ENCODE results near the gene MS4A10.
"Not testable (repeated sequence)": the region's sequence is repeated elsewhere in the genome, so short reads cannot be mapped to it uniquely, and the experiment has no call there.

MS4A10 gene

DNA sequence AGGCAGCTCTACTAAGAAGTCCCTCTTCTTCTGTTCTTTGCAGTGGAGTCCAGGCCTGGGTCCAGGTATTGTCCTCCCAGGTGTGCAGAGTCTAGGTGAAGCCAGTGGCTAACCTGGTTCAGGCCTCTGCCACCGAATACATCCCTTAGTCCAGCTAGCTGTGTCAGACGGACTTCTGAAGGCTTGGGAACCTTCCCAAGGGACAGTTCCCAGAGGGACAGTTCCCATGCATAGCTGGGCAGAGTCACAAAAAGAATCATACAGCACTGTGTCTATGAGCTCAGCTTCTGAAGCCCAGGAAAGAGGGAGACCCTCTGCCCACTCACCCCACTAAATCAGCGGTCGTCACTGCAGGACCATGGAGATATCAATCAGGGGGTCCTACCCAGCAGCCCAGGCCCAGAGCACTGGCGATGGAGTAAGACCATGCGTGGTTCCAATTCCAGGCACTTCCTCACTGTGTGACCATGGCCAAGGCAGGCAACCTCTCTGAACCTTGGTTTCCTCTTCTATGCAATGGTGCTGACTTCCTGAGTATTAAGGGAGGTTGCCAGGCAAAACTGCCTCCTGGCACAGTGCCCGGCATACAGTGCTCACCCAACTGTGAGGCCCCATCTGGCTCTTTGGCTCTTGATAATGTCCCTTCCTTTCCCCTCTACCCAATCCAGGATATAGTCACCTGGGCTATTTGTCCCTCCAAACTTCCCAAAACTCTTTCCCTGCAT lies 3.4 kb downstream of the MS4A10 start:
- DNase-seq = no peak

DNA sequence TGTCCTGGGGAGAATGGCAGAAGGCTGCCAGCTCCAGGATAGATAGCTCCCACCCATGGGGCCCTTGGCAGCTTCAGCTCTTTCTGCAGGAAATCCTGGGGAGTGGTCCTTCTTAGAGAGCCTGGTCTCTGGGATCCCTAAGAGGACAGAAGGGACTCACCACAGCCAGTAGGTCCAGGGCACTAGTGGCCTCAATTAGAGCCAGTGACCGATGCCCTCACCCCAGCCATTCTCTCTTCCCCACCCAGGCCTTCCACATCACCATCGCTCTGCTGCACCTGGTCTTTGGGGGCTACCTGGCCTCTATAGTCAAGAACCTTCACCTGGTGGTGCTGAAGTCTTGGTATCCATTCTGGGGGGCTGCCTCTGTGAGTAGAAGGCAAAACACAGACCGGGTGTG lies 5.6 kb downstream of the MS4A10 start:
- no peak for DNase-seq

DNA sequence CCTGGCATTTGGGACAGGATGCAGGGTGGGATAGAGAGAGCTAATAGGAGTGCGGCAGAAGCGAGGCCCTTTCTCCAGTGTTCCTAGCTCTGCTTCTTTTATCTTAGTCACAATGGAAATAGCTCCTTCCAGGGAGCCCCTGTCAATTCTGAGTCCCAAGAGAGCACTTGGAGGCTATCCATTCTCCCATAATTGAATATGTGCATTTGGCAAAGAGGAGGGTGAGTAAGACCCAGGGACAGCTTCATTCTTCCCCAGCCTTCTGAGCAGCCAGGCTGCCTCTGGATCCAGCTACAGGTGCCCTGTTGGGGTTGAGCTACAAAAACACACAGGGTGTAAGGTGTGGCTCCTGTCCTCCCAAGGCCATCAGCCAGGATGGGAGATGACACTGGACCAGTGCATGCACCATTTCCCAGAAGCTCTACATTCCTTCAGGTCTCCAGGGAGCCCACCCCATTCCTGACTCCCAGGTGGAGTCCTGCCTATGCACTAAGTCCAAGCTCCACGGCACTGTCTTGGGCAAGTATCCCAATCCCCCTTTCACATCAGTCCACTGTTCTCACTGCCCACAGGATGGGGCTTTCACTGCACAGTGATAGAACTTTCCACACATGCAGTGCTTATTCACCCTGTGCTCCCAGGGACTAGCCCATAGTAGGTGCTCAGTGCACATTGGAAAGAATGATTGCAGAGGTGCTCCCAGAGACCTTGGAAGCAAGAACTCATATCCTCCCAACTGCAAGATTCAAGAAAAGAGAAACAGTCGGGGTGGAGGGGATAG lies 6.2 kb downstream of the MS4A10 start:
- DNase-seq = no peak

DNA sequence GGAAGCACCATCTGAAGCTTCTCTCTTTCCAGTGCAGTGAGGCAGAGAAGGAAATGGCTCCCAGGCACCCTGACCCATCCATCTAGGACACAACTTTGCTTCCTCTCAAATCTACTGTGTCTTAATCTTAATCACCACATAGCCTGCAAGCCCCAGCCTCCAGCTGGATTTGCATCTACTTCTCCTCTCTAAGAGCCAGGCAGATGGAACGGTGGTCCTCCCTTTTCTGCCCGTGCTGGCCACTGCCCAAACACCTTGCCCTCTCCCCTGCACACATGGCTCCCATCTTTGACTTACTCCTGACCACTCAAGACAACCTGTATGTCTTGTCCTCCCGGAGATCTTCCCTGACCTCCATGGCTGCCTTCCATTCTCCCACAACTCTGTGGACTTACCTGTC lies 7.4 kb downstream of the MS4A10 start:
- DNase-seq = no peak

DNA sequence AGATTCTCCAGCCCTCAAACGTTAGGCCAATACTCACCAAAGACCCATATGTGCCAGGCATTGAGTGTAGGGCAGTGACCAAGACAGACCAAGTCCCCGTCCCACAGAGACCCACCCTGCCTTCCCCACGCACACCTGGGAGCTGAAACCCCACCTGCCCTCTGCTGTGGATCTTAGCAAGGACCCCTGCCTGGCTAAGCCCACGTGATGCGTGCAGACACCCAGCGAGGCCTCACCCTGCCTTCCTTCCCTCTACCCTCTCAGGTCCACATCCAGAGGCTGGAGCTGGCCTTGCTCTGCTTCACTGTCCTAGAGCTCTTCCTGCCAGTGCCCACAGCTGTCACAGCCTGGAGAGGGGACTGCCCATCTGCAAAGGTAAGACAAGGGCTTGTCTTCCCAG lies 10.2 kb downstream of the MS4A10 start:
- DNase-seq = no peak

DNA sequence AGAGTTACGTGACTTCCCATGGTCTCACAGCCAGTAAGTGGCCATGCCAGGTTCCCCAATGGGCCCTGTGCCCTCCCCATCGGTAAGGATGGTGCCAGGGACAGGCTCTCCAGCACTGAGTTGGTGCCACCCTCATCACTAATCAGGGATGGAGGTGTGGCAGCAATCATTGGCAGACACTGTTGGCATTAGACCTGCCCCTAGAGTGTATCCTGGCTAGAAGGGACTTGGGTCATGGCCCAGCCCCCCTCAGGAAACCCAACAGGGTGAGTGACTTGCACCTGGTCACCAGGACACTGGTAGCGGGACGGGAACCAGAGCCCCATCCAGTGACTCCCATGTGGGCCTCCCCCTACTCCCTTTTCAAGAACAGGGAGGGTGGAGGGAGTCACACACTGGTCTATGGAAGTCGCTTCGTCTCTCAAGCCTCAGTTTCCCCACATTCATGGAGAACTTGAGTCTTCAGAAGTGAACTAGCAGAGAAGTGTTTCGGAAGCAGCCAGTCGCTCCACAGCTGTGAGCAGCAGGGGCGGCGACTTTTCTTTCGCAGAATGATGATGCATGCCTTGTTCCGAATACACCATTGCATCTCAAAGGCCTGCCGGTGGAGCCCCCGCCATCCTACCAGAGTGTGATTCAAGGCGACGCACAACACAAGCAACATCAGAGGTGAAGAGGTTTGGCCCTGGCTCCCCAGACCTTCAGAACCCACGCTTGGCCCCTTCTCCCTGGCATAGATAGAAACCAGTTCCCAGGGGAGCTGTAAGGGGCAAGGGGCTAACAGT lies 12.9 kb downstream of the MS4A10 start:
- DNase-seq = no peak

DNA sequence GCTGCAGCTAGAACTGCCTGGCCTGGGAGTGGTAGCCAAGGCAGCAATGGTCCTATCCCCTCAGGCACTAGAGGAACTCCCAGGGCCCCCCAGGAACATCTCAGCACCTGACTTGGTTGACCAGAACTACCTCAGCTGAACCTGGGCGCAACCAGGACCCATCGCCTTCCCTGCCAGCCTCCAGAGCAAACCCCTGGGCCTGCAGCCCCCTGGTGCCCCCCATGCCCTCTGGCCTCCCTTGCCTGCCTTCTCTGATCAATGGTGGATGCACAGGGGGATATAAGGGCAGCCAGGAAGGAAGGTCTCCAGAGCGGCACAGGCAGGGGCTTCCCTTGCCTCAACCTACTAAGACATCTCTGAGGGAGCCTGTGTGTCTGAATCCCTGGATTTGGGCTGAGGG lies 13.5 kb downstream of the MS4A10 start:
- no peak for DNase-seq

DNA sequence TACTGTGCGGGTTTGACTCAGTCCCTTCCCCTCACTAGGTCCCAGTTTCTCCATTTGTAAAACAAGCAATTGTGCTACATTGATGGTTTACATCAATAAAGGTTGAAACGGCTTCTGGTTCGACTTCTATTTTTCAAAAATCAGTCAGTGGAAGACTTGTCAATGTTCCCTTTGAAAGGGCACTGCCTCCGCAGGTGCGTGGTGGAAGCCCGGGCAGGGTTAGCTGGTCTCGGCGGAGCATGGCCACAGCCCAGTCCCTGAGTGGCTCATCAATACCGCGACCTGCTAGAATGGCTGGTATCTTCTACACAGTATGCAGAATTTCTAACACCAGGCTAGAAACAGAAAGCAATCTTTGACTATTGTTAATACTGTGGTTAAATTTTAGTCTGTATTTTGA lies 16.1 kb downstream of the MS4A10 start:
- no peak for DNase-seq

DNA sequence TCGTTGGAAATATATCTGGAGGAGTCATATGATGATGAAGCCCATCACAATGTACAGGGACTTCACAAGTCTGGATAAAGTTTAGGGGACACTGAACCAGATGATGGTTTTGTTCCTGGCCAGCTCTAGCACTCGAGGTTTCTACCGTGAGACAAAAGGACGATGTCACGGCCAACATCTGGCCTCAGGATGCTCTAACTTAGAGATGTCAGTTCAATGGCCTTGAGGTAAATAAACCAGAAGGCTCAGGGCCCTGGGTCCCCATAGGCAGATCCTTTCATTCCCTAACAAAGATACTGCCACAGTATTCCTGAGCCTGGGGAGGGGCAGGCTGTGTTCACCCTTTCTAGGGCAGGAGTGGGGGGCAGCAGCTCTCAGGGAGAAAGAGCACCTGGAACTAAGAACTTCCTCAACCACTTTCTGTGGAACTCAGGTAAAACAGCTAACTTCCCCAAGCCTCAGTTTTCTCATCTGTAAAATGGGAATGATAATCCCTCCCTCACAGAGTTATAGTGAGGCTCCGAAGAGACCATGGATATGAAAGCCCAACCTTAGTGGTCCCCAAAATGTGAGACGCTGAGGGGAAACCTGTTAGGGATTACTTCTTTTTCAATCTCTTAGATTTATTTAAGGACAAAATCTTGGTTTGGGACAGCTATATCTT lies 18.3 kb downstream of the MS4A10 start:
- no peak for DNase-seq

DNA sequence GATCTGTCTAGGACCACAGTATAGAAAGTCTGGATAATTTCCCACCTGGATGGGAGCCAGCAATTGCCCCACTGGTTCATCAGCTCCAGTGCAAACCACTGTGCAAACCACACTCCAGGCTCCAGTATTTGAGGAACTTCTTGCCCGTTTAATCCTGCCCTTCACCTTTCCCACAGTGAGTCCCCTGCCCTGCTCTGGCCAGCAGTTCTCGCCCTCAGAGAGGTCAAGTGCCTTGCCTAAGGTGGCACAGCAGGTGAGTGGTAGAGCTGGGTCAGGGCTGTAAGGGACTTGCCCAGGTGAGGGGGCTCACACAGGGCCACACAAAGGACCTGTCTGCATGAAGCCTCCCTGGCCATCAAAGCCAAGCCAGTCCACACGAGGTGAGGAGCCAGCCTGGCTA lies 24.1 kb downstream of the MS4A10 start:
- no peak for DNase-seq

DNA sequence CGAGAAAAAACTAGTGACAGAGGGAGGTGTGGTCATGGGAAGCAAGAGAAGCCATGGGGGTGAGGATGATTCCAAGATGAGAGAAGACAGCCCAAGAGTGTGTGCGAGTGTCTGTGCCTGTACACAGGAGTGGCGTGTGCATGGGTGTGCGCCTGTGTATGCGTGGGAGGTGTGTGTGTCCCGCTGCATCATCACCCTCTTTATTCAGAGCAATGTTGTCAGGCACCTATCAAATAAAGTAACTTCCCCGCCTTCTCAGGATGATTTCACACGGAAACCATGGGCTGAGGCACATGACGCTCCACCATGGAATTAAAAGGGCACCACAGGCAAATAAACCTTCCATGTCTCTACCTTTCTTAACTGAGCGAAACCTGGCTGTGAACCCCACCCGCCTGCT lies 24.6 kb downstream of the MS4A10 start:
- DNase-seq = no peak

DNA sequence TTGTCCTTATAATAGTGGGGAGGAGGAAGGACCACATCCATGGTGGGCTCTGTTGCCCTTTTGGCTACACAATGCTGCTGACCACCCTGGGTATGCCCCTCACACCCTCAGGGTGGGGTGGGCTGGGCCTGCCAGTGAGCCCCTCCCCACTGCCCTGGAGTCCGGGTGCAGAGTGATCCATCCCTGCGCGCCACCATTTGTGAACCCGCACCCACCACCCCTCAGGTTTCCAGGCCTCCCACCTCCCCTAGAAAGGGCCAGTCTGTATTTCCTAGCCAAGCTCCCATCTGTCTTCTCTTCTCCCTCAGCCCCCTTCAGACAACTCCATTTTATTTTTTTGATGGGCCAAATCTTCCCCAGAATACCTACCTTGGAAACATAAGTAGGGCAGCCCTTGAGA lies 25.0 kb downstream of the MS4A10 start:
- DNase-seq = no peak

DNA sequence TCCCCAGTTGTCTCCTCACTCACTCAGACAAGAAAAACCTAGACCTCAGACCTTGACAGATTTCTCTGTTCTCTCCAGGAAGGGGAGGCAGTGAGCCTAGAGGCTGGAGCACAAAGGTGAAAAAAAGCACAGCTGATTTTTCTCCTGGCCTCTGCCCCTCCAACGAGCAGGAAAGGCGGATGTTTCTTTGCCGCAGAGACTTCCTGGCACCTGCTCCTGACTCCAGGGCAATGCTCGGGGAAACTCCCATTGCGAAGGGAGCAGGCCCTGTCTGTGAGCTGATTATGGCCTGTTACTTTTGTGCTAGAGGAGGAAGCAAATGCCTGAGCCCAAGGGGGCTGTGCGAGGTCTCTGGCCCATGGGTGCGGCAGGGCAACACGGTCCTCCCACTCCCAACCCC lies 25.4 kb downstream of the MS4A10 start:
- DNase-seq = no peak

DNA sequence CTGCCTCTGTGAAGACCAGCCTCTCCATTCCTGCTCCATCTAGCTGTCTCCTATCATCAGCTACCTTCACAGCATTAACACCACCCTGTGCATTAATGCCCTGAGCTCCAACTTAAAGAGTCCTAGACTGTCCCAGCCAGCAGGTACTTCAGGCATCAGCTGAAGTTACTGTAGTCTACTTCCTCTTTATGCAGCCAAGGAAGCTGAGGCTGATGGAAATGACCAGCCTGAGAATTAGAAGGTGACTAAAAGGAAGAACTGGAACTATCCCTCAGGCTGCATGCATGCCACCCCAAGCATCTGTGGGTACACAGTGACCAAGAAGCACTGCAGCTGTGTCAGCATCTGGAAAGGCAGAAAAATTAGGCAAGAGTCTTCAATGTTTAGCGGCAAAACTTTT lies 28.2 kb downstream of the MS4A10 start:
- no peak for DNase-seq

DNA sequence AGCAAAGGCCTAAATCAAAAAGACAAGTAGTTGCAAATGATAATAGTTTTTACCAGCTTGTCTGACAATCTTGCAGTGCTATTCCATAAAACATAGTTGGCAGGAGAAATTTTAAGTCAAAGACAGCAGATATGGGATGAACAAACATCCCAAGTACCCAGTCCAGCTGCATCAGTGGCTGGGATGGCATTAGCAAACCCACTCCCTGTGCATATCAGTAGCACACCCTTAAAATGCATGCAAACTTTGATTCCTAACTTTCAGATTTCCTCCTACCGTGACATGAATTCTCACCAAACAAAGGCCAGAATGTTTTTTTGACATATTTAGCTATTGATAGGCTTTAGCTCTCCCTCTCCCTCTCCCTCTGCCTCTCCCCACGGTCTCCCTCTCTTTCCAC lies 29.0 kb downstream of the MS4A10 start:
- DNase-seq = no peak

DNA sequence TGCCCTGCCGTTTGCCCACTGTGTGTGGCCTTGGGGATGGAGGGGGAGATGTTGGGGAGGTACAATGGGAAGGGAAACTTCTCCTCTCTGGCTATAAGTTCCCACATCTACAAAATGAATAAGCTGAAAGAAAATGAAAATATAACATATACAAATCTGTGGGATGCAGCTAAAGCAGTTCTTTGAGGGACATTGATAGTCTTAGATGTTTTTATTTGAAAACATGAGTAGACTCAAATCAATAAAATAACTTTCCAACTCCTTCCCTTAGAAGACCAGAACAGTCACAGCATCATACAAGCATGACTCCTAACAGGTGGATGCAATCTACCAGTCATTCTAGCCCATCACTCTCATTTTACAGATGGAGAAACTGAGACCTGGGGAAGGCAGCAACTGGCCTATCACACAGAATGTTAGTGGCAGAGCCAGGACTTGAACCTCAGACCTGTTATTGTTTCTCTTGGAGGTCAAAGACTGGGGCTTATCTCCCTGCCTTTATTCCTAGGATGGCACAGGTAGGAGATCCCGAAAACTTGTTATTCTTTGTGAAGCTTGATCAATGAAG lies 31.5 kb downstream of the MS4A10 start:
- DNase-seq = no peak

DNA sequence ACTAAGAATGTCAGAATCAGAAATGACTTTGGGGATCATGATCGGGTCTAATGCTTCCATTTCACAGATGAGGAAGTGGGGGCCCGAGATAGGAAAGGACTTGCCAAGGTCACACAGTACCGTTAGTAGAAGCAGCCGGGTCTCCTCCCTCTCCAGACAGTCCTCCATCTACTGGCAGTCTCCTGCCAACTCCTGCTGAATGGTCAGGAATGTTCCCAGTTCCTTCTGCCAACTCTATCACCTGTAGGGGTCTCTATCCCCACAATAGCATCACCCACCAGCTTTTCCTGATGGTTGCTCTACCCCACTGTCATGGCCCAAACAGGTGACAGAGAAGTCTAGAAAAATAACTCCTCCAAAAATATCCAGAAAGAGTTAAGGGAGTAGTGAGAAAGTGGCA lies 32.9 kb downstream of the MS4A10 start:
- DNase-seq = no peak

DNA sequence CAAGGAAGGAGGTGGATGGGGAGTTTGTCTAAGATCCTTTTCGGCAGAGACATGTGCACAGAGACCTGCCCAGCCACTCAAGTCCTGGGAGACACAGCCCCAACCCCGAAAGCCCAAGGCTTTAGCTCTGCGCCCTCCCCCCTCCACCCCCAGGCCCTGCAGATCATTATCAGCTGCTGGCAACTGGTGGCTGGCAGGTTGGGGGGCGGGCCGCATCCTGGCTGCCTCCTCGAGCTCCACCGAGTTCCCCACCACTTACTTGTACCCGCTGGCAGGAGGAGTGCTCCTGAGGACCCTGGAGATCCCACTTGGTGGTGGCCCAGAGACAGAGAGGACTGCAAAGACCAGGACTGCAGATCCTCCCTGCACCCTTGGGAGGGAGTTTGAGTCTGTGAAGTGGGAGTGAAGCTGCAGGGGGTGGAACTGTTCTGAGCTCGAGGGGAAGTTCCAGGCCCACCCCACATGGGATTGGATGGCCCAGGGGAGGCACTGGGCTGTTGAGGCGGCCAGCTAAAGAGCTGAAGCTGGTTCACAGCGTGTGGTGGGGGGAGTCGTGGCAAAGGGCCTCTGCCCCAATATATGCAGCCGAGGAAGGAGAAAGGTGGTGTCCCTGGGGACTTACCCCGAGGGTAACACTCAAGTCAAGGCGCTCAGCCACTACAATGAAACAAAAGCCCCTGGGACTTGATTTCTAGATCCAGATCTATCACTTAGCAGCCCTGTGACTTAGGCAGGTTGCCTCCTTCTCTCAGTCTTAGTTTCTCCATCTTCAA lies 36.9 kb downstream of the MS4A10 start:
- DNase-seq = no peak

DNA sequence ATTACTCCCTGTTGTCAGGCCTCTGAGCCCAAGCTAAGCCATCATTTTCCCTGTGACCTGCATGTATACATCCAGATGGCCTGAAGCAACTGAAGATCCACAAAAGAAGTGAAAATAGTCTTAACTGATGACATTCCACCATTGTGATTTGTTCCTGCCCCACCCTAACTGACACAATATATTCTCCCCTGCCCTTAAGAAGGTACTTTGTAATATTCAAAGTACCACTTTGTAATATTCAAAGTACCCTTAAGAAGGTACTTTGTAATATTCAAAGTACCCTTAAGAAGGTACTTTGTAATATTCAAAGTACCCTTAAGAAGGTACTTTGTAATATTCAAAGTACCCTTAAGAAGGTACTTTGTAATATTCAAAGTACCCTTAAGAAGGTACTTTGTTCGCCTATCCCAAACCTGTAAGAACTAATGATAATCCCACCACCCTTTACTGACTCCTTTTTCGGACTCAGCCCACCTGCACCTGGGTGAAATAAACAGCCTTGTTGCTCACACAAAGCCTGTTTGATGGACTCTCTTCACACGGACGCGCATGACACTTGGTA lies 38.7 kb downstream of the MS4A10 start:
- DNase-seq = not testable (repeated sequence)

DNA sequence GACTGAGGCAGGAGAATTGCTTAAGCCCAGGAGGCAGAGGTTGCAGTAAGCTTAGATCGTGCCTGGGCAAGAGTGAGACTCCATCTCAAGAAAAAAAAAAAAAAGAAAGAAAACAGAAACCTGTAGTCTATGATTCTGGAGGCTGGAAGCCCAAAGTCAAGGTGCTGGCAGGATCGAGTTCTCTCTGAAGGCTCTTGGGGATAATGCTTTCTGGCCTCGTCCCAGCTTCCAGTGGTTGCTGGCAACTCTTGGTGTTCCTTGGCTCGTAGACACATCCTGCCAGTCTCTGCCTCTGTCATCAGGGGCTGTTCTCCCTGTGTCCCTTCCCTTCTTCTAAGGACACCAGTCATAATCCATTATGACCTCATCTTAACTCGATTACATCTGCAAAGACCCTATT lies 40.0 kb downstream of the MS4A10 start:
- no peak for DNase-seq

DNA sequence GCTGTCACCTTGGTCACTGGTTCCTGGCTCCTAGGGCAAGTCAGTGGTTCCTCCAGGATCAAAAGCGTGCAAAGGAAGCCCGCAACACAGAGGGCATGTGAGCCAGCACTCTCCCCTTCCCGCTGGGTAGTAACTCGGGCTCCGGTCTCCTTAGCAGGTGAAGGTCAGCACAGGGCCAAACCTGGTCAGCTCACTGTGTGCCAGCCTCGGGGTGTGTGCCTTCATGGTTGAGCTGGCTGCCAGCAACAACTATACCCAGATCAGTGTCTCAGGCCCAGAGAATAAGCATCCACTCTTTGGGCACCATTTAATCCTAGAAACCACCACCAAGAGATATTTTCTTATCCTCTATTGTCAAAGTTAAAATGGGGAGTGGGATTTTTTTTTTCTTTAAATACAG lies 40.7 kb downstream of the MS4A10 start:
- no peak for DNase-seq

Measured in AML-193 (cell line).